Fibroblast of lung (primary cell): Measurements from ENCODE around the gene SHISAL1.

ENCODE experiments used
- EZH2 ChIP-seq: IDR thresholded peaks from 2 replicates; pipeline ENCODE4 v1.5.1; 2012; ENCODE audit warnings: low read length, control low read depth, mild to moderate bottlenecking; ENCODE audit errors: missing control alignments
- TF ChIP-seq, protein P1 (sequence below), 2 donors: IDR thresholded peaks in 1 of 2; conservative IDR thresholded peaks in 1 of 2; 1 replicate in 1 of 2; 2 replicates in 1 of 2; pipeline ENCODE4 v1.5.1; 2011 to 2012; ENCODE audit warnings: low read length in 2 of 2, control low read depth in 1 of 2, inconsistent platforms in 1 of 2, low read depth in 1 of 2, mild to moderate bottlenecking in 1 of 2

DNA sequence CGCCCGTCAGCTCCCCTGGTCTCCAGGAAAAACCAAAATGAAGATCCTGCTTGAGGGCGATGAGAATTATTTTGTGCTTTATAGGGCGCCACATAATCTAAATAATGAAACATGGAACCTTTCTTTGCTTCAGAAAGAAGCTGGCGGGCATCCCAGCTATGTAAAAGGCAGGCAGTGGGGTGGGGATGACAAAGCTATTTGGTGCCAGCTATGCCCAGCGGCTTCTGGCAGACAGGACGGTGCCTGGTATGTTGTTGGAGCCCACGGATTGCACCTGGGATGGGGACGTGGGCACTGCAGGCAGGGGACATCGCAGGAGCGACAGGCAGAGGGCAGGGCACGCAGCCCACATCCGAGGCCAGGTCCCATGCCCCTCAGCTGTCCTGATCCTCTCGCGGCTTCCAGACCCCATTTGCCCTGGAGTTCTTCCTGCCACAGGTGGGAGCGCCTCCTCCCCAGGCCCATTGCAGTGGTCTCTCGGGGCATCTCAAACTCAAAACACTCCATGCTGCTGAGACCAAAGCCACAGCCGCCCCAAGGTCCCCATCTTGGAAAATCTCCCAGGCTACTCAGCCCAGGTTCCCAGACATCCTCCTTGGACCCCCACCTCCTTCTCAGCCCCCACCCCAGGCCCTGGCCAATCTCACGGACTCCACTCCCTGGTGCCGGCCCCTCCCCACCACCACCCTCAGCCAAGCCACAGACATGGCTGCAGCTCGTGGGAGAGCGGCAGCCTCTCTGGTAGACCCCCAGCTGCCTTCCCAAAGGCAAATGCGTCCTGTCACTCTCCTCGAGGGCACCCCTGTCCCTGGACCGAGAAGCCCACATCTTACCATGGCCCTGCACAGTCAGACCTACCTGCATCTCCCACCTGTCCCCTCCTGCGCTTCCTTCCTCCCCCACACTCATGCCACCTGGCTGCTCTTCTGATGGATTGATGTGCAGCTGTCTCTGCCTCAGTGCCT is 45.7 kb downstream of the SHISAL1 start:
- TF ChIP-seq, protein P1, sequence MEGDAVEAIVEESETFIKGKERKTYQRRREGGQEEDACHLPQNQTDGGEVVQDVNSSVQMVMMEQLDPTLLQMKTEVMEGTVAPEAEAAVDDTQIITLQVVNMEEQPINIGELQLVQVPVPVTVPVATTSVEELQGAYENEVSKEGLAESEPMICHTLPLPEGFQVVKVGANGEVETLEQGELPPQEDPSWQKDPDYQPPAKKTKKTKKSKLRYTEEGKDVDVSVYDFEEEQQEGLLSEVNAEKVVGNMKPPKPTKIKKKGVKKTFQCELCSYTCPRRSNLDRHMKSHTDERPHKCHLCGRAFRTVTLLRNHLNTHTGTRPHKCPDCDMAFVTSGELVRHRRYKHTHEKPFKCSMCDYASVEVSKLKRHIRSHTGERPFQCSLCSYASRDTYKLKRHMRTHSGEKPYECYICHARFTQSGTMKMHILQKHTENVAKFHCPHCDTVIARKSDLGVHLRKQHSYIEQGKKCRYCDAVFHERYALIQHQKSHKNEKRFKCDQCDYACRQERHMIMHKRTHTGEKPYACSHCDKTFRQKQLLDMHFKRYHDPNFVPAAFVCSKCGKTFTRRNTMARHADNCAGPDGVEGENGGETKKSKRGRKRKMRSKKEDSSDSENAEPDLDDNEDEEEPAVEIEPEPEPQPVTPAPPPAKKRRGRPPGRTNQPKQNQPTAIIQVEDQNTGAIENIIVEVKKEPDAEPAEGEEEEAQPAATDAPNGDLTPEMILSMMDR (conservative IDR thresholded peaks at IDR 0.05 in 1 of 2, IDR thresholded peaks at IDR 0.05 in 1 of 2; ENCODE audit: low read depth in 1 of 2, low read length in 2 of 2): no peak
- no peak for TF ChIP-seq EZH2
